NCI-H1436 treated with DMSO at 0.1 percent for 48 hours (cell line): ENCODE data around the gene RBM28.
"Not testable (repeated sequence)": the region's sequence is repeated elsewhere in the genome, so short reads cannot be mapped to it uniquely, and the experiment has no call there.

Source experiments
- DNase-seq: peaks from one replicate; lab custom pipeline; 2025; lab: John Stamatoyannopoulos, UW

Gene RBM28

DNA sequence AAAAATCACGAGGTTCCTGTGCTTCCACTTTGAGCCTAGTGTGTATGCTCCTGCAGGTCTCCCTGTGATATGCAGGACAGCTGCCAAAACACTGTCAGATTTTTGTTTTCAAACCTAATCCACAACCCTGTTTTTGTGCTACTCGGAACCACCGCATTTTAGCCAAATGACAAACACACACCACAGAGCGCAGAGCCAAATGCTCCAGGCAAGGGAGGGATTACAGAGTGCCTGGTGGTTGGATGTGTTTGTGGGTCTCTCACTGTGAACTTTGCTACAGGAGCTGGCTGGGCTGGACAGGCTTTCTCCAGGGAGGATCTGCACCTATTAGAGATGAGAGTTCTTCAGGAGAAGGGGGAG lies 5.7 kb upstream of the RBM28 start:
- DNase-seq, result no peak

DNA sequence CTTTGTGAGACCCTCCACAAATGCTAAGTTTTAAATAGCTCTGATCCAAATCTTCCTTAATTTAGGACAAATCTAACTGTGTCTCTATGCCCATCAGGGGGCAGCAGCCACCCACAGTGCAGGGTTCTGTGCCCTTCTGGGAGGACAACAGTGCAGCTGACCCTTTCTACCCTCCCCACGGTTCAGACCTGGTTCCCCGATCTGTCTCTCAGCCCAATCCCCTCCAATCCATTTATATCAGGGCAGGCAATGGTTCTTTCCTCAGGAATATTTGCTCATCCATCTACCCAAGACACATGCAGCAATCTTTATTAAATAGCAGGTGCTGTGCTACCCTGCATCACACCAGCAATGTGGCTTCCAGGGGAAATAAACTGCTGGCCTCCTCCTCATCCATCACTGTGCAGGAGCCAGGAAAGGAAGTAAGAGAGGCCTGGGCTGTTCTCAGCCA lies 4.0 kb upstream of the RBM28 start:
- DNase-seq, result no peak

DNA sequence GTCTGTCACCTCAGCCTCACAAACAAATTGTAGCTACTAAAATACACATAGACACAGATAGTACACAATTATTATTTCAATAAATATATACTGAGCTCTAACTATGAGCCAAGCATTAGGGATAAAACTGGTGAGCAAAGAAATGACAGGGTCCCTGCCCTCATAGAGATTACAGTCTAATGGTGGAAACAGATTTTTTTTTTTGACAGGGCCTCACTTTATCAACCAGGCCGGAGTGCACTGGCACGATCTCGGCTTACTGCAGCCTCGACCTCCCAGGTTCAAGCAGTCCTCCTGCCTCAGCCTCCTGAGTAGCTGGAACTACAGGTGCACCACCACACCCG lies 695 bp upstream of the RBM28 start:
- no peak for DNase-seq

- no peak for DNase-seq
Measured at GRCh38 chr7:128341733-128342132, 2.0 kb downstream of the RBM28 start.

- no peak for DNase-seq
Measured at GRCh38 chr7:128335730-128336129, 8.0 kb downstream of the RBM28 start.

- DNase-seq, result no peak
Measured at GRCh38 chr7:128324368-128324680, 19.4 kb downstream of the RBM28 start.

DNA sequence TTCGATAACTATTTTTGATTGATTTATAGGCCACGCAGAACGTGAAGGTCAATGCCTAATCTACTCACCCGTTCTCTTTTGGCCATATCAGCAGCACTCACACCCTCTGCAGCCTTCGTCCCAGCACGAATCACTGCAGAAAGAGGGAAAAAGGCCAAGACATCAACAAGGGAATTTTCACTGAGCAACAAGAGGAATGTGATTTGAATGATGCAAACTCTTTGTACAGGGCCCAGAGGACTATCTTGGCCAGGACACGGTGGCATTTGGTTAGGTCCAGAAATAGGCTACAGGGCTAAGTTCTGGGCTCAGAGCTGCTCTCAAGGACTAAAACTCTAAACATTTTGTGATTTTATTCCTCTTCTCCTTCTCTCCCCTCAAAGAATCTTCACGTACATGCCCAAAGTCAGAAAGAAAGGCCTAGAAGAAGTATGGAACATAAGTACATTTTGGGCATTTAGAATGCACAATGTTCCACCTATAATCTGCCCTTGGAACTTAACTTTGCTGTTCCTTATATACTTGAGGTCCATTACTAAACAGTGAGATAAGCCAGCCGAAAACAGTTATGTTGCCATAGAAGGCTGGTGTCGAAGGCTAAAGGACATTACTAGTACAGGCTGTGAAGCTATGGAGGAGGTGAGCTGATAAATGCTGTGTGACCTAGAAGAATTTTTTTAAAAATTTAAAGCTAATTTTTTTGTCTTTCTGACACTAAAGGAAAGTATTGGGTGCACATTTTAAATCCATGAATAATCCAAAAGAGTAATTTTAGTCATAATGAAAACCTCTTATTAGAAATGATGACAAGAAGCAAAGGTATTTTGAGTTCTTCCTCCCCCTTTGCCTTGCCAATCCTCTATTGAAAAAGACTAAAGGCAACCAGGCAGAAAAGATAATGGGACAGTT lies 20.0 kb downstream of the RBM28 start:
- no peak for DNase-seq

DNA sequence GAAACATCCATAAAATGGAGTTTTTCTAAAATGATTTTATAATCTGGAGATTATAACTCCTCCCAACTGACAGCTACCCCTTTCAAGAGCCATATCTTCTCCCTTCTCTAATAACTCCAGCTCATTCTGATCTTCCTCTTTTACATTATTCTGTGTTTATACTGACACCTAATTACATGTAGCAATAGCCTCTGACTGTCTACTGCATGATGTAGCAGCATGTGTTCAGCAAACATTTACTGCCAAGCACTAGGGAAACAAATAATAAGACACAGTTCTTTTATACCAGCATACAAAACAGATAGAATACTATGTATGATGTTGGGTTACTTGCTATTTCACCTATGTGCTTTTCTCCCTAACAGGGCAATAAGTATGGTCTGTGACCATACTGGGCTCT lies 20.7 kb downstream of the RBM28 start:
- no peak for DNase-seq

DNA sequence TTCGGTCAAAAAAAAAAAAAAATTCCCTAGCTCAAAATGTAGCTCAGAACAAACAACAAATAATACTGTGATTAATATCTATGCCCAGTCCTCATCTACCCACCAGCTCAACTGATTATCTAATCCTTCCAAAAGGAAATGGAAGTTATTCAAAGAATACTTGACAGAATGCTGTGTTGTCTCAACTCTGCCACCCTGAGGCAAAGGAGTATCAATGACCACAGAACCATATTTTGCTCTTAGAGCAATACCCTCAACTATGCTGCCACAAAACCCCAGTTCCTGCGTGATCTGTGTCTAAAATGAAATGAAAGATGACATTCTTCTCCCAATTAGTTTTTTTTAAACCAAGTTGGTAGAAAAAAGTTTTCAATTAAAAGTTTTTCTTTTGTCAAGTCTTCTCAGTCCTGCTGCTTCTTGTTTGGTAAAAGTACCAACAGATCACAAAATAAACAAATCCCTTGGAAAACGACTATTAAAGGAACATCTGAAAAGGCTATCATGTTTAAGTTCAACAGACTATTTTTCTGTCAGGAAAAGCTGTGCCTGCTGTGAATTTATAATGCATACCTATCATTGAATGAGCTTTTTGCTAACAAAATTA lies 21.6 kb downstream of the RBM28 start:
- no peak for DNase-seq

GRCh38 chr7:128321044-128321422 lies 22.7 kb downstream of the RBM28 start:
- DNase-seq, result no peak

- DNase-seq, result no peak
Measured at GRCh38 chr7:128318691-128319090, 25.0 kb downstream of the RBM28 start.

GRCh38 chr7:128311013-128311412 lies 32.7 kb downstream of the RBM28 start:
- no peak for DNase-seq

DNA sequence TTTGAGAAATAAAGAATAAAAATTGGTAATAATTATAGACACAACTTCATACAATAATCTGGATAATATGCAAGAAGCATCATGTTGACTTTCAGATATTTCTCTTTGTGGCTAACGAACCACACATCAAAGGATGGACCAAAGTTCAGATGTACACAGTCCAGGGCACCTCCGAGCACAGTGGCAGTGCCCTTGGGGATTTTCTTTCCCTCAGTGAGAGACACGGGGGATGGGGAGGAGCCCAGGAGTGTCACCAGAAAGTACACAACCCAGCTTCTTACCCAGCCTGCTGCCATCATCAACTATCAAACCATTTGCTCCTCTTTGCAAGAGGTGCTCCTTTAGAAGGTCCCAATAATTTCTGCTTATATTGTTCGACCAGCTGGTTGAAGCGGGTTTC lies 33.2 kb downstream of the RBM28 start:
- DNase-seq, result no peak

DNA sequence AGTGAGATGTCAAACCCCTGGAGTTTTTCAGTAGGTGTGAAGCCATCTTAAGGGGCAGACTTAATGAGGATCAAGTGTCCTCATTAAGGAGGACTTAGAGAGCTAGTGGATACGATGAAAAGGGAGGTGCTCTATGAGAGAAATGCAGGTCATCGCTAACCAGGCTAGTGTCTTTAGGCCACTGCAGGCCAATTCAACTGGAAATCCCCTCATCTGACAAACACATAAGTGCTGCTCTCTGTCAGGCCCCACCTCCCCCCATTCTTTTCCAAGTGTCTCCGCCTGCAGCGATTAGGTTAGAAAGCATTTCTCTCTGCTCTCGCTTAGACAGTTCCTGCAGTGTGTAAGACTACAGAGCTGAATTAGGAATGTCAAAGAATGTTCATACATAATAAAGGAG lies 33.7 kb downstream of the RBM28 start:
- DNase-seq, result no peak

DNA sequence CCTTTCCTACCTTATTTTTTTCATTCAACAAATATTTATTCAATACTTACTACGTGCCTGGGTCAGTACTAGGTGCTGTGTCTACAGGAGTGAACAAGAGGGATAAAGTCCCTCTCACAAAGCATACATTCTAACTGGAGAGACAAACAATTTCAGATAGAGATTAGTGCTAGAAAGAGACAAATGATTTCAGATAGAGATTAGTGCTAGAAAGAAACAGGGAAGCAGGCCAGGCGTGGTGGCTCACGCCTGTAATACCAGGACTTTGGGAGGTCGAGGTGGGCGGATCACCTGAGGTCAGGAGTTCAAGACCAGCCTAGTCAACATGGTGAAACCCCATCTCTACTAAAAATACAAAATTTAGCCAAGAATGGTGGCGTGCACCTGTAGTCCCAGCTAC lies 34.6 kb downstream of the RBM28 start:
- DNase-seq, result no peak

DNA sequence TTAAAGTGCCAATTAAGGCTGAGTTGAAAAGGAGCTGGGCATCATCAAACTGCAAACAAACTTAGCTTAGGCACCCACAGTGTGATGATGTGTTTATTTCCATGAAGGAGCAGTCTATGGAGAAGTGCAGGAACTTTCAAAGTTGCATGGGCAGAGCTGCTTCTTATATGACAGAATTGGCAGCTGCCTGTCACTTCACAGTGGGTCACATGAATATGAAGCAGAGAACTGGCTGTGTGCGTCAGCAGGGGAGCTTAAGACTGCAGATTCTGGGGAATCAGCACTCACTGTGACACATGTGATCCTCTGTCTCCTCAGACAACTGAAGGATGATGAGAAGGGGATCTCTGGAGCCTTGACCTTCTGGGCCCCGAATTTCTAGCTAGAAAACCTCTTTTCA lies 36.6 kb downstream of the RBM28 start:
- DNase-seq, result no peak

DNA sequence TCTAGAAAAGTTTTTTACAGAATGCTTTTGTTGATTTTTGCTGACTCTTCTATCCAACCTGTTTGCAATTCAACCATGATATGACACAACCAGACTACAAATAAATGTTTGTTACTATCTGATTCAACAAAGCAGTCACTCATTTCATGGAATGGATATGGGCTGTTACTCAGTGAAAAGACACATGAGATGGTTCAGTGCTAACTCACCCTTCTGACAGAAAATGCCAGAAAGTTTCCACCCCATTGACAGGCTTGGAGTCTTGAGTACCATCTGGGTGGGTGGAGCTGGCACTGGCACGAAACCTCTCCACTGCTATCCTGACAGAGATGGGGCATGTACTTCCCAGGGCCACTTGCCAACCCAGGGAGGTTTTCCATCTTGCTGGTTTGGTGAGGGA lies 39.5 kb downstream of the RBM28 start:
- no peak for DNase-seq

GRCh38 chr7:128303643-128304042 lies 40.1 kb downstream of the RBM28 start:
- DNase-seq, result no peak

DNA sequence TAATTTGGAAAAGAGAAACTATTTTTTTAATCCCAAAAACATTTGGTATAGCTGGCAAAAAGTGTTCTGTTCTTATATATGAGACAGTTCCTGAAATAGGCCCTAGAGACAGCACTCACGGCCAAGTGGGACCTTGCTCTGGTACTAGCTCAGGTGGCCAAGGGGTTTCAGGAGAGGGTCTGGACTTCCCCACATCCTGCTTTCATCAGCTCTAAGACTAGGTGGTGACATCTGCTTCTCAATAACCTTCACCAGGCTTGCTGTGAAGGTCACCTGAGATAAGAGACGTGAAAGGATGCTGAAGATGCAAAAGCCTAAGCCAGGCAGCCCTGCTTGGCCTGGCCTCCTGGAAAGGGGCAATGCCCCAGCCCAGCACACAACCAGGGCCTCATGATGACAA lies 40.6 kb downstream of the RBM28 start:
- DNase-seq, result no peak

- no peak for DNase-seq
Measured at GRCh38 chr7:128302139-128302538, 41.6 kb downstream of the RBM28 start.

DNA sequence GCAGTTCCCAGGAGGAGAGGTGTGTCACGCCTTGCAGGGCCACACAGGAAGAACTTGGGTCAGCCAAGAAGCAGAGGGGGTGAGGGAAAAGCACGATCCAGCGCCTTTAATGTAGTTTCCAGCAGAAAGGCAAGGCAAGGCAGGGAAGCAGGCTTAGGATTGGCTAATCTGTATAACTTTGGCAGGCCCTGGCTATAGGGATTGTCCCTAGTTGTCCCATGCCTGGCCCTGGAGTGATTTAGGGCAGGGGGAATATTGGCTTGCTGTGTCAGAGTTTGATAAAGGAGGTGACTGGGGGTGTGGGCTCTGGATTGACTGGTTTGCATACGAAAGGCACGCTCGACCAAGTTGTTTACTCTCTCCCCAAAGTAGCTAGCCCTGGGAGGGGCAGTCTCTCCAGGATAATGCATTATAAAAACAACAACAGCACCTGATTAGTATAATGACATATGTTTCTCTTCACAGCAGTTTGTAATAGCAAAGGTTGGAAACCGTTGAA lies 44.5 kb downstream of the RBM28 start:
- DNase-seq, result no peak

DNA sequence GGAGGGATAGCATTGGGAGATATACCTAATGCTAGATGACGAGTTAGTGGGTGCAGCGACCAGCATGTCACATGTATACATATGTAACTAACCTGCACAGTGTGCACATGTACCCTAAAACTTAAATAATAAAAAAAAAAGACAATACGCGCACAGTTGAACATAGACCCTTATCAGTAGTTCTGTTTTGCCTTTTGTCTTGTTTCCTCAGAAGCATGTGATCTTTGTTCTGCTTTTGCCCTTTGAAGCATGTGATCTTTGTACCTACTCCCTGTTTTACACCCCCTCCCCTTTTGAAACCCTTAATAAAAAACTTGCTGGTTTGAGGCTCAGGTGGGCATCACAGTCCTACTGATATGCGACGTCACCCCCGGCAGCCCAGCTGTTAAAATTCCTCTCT lies 45.7 kb downstream of the RBM28 start:
- not testable (repeated sequence) for DNase-seq

- DNase-seq, result no peak
Measured at GRCh38 chr7:128287556-128287955, 56.2 kb downstream of the RBM28 start.

- DNase-seq, result no peak
Measured at GRCh38 chr7:128284102-128284501, 59.6 kb downstream of the RBM28 start.
